ENCODE results near the gene PAQR3.

- TF ChIP-seq POLR2A (conservative IDR thresholded peaks at IDR 0.05) (no peak), CTCF (IDR thresholded peaks at IDR 0.05 in 2 of 3, conservative IDR thresholded peaks at IDR 0.05 in 1 of 3; ENCODE audit: insufficient read depth in 2 of 3, low read depth in 1 of 3, low read length in 3 of 3) (no peak), HDAC1 (IDR thresholded peaks at IDR 0.05) (no peak)
These were observed 1.4 kb downstream of the PAQR3 start for GRCh38 chr4:78937837-78938236.

Measured in K562 (cell line).